HG03060 (cell line): ENCODE measurements around the gene TMEM121.

Experiments used
- ATAC-seq: cut with Tn5 transposase; IDR thresholded peaks from one replicate; pipeline ENCODE4 v1.9.1; 2021; ENCODE audit warnings: low read depth, moderate number of reproducible peaks; ENCODE audit not compliant: unreplicated experiment

The TMEM121 gene

GRCh38 chr14:105527381-105527825, 1.0 kb downstream of the TMEM121 start:
- no peak for ATAC-seq

DNA sequence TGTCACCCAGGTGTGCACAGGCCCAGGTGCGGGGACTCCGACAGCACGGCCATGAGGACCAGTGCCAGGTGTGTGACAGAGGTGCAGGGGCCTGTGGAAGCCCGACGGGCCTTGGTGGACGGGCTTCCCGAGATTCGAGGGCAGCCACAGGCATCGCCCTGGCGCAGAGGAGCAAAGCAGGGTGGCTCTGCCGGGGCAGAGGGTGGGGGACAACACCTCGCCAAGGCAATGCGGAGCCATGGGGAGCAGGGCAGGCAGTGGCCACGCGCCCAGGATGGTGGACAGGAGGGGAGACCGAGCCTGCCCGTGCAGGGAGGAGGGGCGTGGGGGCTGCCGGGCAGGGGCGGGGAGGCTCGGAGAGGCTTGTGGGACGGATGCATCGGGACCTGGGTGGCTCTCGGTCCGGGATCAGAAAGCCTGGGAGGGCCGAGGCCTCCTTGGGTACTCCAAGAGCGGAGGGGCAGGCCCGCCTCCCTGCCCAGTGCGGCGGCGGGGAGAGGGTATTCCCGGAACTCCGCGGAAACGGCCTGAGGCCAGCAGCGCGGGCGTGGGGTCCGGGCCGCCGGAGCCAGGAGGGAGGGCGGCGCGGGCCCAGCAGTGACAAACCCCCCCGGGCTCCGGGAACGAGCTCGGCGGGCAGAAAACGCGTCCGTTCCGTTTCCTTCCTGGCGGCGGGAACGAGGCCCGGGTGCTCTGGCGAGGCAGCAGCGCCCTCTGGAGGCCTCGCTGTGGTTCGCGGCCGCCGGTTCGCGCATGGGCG, 1.6 kb downstream of the TMEM121 start:
- no peak for ATAC-seq

GRCh38 chr14:105528586-105529318, 2.4 kb downstream of the TMEM121 start:
- no peak for ATAC-seq

DNA sequence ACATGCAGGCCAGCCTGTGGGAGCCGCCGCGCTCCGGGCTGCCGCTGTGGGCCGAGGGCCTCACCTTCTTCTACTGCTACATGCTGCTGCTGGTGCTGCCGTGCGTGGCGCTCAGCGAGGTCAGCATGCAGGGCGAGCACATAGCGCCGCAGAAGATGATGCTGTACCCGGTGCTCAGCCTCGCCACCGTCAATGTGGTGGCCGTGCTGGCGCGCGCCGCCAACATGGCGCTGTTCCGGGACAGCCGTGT, 2.9 kb downstream of the TMEM121 start:
- no peak for ATAC-seq

- ATAC-seq: no peak
These were observed 3.3 kb downstream of the TMEM121 start for GRCh38 chr14:105529569-105530284.

- ATAC-seq: no peak
These were observed 4.1 kb downstream of the TMEM121 start for GRCh38 chr14:105530285-105531087.

DNA sequence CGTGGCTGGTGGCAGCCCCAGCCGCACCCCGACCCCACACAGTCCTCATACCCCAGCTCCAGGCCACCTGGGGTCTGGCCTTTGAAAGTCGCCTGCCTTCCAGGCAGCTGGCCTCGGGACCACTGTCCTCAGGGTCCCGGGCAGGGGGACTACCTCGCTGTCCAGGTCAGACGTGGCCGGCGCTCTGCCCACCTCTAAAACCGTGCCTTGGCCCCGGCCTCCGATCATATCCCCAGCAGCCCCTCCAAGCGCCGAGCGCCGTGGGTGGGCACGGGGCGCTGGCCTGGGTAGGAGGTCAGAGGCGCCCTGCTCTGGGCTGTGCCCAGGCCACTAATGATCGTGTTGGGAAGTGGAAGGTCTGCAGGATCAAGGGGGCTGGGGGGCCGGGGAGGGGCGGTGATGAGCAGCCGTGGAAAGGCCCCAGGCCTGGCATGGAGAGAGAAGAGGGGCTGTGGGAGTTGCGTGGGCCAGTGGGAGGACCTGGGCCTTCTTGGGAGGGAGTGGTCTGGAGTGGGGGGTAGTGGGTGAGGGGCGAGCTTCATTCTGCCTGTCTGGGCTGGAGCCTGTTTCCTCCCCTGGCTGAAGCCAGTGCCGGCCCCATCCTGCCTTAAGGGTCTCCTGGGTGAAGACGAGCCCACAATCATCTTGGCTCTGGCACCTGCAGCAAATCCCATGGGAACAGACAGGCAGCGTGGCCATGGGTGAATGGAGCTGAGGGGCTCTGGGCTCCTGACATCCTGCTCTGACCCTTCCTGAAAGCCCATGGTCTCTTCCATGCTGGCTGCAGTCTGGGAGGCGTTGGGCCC, 4.9 kb downstream of the TMEM121 start:
- no peak for ATAC-seq

DNA sequence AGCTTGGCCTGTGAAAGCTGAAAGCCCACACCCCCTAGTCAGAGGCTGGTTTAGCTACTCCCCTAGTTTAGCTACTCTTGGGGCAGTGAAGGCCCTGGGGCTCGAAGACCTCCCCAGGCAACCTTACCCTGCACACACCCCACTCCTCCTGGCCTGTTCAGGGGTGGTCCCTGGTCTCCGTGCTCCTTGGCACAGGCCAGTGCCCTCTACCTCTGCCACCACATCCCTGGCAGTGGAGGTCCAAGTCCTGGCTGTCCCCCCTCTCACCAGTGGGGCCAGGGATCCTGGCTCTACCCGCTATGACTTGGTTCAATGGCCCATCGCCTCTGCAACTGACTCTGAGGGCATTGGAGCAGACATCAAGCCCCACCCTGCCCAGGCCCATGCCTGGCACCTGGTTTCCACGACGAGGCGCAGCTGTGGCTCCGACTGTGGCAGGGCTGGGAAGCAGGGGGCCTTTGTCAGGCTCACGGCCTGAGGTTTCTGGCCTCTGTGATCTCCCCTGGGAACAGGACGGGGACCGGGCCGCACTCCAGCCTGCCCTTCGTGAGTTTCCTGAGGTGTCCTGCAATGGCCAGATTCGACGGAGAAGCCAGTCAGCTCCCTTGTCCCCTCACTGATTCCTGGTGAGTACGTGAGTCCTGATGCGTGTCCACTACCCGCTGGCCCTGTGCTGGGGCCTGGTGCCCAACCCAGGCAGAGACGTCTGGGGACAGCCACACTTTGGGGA, 5.7 kb downstream of the TMEM121 start:
- no peak for ATAC-seq

- ATAC-seq: no peak
These were observed 6.4 kb downstream of the TMEM121 start for GRCh38 chr14:105532735-105533141.

GRCh38 chr14:105533391-105533790, 7.0 kb downstream of the TMEM121 start:
- no peak for ATAC-seq

DNA sequence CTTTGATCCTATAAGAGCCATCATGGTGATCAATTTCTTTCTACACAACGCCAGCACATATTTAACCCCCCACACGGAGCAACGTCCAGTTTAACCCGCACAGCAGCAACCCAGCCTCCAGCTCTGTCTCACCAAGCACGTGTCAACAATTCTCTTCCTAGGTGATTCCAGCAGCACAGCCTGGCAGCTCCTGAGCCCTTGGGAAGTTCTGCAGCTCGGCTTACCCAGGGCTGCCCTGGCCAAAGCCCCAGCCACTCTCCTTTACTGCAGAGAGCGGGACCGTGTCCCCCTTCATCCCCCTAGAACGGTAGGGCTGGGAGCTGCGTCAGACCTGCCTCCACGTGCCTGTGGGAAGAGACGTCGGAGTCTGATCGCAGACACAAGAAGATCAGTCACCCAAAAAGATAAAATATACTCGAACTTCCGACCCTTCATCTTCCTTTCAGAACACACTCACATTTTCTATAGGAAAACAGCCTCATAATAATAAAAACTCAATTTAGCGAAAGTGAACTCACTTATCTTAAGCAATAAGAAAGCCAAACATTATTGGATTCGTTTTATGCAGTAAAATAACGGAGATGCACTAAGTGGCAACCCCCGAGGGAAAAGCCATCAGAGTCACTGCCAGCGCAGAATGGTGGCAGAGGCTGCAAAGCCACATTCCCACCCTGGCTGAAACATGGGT, 7.6 kb downstream of the TMEM121 start:
- ATAC-seq: no peak

- ATAC-seq: no peak
These were observed 8.2 kb downstream of the TMEM121 start for GRCh38 chr14:105534586-105534985.

DNA sequence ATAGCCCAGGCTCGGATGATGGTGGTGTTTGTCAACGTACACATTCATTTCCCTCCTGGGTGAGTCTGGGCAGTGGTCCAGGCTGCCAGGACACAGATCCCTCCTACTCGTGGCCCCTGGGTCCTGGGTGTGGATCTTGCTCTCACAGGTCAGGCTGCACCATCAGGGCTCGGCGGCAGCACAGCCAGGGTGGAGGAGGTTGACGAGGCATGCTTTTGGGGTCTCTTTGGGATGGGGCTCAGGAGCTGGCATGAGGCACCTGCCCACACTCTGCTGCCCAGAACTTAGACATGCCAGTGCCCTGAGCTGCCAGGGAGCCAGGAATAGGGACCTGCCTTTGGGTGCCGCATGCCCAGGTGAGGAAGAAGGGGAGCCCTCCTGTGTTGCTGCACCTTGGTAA, 9.7 kb downstream of the TMEM121 start:
- ATAC-seq: no peak

DNA sequence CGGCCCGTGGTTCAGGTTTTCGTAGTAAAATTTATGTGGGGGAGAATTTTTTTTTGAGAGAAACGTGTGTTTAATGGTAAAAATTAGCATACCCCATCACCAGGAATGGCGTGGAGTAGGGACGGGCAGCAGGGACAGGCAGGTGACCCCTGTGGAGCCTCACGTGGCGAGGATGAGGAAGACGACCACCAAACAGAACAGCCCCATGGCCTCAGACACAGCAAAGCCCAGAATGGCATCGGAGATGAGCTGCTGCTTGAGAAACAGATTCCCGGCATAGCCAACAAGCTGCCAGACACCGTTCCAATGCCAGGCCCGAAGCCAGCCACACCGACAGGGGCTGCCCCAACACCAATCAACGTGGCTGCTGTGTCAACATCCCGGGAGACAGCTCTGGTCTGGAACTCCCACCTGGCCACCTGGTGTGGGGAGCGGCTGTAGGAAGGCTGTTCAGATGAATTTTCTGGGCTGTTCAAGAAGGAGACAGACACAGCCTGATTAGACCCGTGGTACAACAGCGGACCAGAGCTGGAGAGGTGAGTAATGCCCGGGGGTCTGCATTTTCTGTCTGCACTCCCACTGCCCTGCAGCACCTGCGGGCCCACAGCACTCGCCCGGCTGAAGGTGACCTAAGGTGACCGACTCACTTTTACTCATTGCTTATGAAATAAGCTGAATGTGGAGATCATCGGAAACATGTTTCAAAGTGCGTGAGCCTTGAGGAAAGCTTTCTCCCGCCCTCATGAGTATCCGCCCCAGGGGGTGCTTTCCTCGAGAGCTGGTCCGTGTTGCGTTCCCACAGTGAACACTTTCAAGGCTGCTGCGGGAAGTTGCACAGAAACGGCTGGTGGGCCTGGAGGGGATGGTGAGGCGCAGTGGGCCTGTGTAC, 10.6 kb downstream of the TMEM121 start:
- no peak for ATAC-seq

- no peak for ATAC-seq
These were observed 11.4 kb downstream of the TMEM121 start for GRCh38 chr14:105537580-105538474.

GRCh38 chr14:105538481-105539049, 12.2 kb downstream of the TMEM121 start:
- ATAC-seq: no peak
